Left colon (tissue), 2 donors: ENCODE results near the gene ROS1. TPM values are rescaled to one million over a fixed set of nuclear protein-coding genes. Genes with fewer than 3 reads are reported as not detected.
A peak's percentile ranks its signal among the peaks of the same experiment; 100 is the strongest.
"Not testable (repeated sequence)": the region's sequence is repeated elsewhere in the genome, so short reads cannot be mapped to it uniquely, and the experiment has no call there.

Experiments used
- ATAC-seq: fragments of 200-7000 bp; cut with Tn5 transposase; one replicate; pipeline ENCODE4 v1.9.1; 2020; ENCODE audit warnings: mild to moderate bottlenecking, moderate library complexity
- DNase-seq, 2 donors: peaks; one replicate each; pipeline ENCODE4 v3.0.0-alpha.2; 2020
- intact Hi-C, 2 donors: fragments of 100-400 bp; cut with DNase I in 1 of 2; cut with micrococcal nuclease in 1 of 2; formaldehyde crosslinking; loops; one replicate each; pipeline versions ENCODE4 v1.11.2 to v1.14.0; 2022; cut with DNase I, micrococcal nuclease
- long read RNA-seq: library from polyadenylated mRNA; unstranded; transcript quantifications from one replicate; pipeline ENCODE4 v2.0.0, GENCODE V29; 2021
- total RNA-seq, 2 donors: library from RNA; stranded (reverse); fragmentation: NEBNext Ultra II Directional; extraction: Animal tissue kit (Norgen Biotek cat#: 25700); gene quantifications; one replicate each; pipeline ENCODE4 v1.2.1, GENCODE V29; 2021
- donor health status: DM: no; HTN: no; CAD: no.
- donor health status: DM: yes; HTN: yes; CAD: no.

Gene ROS1
- total RNA-seq, result 1 to 10 TPM; 1.7 to 2.6 TPM
- long read RNA-seq, result 0 reads

DNA sequence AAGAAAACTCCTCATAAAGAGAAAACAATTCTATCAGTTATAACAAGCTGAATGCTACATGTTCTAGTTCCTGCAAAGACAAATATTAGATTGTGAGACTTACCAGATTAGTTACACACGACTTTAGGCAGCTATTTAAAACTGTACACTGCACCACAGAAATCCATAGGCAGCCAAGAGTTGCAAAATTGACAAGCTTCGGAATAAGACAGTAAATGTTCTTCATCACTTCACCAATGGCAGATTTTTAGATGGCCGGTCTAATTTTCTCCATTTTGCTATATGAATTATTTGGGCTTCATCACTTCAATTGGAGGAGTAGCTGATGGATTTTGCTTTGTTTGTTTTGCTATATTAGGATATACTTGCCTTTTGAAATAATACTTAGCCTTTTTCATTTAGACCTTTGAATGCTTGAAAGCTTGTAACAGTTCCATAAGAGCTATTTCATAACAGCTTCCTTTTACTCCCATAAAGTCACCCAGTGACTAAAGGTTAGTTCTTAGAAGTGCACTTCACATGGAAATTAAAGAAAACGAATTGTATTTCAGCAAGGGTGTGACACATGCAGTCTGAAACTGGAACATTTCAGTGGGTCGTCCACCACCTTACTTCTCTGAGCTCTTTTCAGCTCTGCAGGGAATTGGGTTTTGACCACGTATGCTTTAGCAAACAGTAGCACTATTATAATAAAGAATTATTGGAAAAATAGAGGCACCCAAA, at the start of gene ROS1:
Gene ROS1 (minus strand): TSS at position 512 of the 723 bp plus-strand sequence. CDS start 286 bp downstream, at position 226.
- peak; percentile 98 for ATAC-seq
- intact Hi-C loops, result no loop called here
- no peak for DNase-seq

DNA sequence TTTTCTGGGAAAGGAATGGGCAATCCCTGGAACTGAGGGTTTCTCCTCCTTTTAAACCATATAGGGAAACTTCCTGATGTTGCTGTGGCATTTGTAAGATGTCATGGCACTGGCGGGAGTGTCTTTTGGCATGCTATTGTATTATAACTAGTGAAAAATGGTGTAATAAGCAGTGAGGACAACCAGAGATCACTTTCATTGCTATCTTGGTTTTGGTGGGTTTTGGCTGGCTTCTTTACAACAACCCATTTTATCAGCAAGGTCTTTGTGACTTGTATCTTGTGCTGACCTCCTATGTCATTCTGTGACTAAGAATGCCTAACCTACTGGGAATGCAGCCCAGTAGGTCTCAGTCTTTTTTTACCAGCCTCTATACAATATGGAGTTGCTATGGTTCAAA, 47.7 kb upstream of the ROS1 start:
- no peak for DNase-seq
- no peak for ATAC-seq
- intact Hi-C loops, result no loop called here

DNA sequence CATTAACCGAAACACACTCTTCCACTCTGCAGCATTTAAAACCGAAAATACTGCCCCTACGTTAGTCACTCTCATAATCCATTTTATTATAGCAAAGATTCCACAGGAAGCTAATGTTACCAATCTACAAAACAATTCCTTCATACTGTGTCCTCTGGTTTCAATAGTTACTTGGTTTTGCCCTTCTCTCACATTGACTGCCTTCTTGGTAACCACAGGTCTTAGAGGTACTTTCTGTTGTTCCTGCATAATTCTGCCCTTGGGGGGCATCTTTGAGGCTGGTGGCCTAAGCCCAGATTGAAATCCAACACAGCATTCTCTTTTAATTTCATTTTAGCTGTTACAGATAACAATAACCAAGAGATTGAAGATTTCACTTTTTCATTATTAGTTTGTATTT, 46.9 kb upstream of the ROS1 start:
- ATAC-seq (no peak), DNase-seq (no peak)

DNA sequence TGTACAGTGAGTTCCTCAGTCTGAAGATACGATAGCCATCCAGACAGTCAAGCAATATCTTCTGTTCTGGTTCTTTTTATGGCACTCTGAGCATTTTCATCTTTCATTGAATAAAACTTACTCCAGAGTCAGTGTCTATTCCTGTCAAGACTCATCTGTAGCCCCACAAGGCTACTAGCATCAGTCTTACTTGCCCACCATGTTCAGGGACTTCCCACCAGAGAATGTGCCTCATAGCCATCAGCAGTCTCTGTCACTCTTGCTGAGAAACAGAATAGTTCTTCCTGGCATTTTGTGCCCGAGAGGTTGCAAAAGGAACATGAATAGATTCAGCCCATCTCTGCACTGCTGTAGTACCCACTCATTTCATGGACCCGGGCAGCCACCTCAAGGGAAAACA, 44.0 kb upstream of the ROS1 start:
- no peak for ATAC-seq
- no peak for DNase-seq
- intact Hi-C loops, result no loop called here

More for the DNA sequence above, 46.9 kb upstream of the ROS1 start:
- intact Hi-C loops, result no loop called here

DNA sequence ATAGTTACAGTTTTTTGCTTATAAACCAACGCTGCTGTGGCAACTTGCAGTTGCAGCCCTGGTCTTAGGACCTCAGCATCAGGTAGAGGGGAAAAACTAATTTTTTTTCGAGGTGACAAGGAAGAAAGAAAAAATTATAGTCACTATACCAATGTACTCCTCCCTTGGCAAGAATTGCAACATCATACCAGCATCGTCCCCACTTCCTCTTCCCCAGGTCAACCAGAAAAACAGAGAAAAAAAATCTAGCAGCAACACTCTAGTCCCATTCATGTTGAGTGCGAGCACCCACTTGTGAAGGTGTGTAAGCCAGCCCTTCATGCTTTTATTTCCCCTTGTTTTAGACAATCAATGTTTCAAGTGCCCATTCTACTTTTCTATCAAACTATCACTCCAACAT, 43.6 kb upstream of the ROS1 start:
- intact Hi-C loops, result no loop called here
- no peak for DNase-seq
- ATAC-seq, result no peak

DNA sequence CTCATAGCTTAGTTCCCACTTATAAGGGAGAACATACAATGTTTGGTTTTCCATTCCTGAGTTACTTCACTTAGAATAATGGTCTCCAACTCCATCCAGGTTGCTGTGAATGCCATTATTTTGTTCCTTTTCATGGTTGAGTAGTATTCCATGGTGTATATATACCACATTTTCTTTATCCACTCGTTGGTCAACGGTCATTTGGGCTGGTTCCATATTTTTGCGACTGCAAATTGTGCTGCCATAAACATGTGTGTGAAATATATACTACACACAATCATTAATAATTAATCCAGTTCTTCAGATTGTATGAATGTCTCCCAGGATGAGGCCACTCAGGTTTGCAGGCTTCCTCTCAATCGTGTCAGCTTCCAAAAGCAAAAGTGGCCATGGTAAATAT, 42.8 kb upstream of the ROS1 start:
- DNase-seq, ATAC-seq, intact Hi-C loops: not testable (repeated sequence)

DNA sequence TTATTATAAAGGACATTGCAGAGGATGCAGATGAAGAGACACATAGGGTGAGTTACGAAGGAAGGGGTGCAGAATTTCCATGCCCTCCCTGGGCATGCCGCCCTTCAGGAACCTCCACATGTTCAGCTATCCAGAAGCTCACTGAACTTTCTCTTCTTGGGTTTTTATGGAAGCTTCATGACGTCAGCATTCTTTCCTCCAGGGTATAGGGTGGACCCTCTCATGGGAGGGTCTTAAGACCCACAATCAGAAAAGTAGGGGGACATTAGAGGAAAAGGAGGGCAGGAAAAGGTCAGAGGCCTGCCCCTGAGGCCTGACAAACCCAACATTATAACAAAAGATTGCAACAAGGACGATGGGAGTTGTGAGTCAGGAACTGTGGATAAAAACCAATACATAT, 42.1 kb upstream of the ROS1 start:
- DNase-seq (no peak), ATAC-seq (no peak)
- intact Hi-C loops, result no loop called here

DNA sequence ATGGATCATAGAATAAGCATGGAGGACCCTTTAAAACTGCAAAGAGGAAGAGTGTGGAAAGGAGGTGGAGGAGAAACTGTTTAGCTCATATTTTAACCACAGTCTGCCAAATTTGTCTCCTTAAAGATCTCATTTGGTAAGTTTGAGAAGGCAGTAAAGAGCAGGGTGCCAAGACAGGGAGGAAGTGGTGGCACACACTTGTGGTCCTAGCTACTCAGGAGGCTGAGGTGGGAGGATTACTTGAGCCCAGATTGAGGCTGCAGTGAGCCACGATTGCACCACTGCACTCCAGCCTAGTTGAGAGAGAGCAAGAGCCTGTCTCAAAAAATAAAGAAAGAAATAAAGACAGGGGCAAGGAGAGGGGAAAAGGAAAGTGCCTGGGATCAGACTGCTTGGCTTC, 39.9 kb upstream of the ROS1 start:
- no peak for ATAC-seq
- intact Hi-C loops, result no loop called here
- no peak for DNase-seq

DNA sequence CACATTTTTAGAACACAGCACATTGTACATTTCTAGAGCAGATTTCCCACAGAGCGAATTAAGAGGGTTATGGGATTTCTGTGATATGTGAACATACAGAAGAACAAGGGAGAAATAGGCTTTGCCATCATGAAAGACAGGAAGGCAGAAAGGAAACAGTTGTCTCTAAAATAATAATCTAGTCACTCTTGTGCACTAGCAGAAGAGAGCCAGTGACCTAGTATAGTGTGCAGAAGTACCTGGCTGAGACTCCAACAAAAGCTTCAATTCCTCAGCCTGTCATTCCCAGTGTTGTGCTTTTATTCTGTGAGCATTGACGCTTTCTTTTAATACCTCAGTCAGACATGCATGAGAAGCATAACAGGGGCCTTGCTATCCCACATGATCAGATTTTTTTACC, 39.0 kb upstream of the ROS1 start:
- intact Hi-C loops, result no loop called here
- ATAC-seq, result no peak
- DNase-seq, result no peak

DNA sequence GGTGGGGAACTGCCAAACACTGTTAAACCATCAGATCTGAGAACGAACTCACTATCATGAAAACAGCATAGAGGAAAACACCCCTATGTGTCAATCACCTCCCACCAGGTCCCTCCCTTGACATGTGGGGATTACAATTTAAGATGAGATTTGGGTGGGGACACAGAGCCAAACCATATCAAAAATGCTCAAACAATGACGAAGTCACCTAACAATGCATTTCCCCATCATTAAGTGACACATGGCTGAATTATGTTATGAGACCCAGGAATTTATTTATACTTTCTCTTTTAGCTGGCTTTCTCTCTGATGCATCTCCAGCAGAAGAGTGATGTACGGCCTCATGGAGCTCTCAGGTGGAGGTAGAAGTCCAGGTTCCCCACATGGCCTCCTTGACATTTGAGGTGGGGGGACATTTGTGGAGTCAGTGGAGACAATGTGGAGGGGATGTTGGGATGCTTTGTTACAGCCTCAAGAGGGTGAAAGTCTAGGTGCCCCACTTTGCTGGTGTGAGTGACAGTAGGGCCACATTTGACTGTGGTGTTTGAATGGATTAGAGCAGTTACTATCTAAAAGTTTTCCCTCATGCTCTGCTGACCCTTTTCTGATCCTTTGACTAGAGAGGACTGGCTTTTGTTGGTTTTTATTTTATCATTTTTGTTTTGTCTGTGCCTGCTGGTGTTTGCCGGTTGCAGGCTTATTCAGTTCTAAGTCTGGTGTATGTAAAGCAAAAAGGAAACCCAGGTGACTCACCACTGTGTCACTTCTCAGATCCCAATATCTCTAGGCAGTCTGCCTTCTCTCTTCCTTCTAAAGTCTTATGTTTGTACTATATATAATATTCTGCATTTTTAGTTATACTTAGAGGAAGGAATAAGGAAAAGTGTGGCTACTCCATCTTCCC, 38.3 kb upstream of the ROS1 start:
- intact Hi-C loops, result no loop called here
- no peak for DNase-seq
- ATAC-seq, result no peak

DNA sequence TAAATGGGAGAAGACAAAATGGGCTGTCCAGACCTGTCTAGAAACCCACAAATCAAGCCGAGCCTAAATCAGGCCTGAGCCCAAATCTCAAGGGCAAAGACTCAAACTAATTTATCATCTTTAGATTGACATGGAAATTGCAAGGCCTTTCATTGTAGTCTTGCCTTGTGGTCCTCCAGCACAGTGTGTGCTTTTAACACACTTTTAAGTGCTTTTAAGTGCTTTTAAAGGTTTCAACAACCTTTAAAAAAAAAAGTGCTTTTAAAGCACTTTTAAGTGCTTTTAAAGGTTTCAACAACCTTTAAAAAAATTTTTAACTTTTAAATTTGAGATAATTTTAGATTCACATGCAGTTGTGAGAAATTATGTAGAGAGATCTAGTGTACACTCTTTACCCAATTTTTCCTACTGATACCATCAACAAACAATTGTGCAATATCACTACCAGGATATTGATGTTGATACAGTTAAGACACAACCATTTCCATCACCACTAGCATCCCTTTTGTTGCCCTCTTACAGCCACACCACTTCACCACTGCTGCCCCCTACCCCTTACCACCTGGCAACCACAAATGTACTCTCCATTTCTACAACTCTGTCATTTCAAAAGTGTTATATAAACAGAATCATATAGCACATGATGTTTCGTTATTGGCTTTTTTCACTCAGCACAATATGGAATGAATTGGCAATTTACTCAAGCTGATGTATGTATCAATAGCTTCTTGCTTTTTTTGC, 33.6 kb upstream of the ROS1 start:
- DNase-seq (no peak), ATAC-seq (no peak)
- intact Hi-C loops, result loop anchor here (5.0 to 10.0 kb wide), 2 partner anchors 83 to 95 kb away; no protein-coding TSS in a partner anchor

DNA sequence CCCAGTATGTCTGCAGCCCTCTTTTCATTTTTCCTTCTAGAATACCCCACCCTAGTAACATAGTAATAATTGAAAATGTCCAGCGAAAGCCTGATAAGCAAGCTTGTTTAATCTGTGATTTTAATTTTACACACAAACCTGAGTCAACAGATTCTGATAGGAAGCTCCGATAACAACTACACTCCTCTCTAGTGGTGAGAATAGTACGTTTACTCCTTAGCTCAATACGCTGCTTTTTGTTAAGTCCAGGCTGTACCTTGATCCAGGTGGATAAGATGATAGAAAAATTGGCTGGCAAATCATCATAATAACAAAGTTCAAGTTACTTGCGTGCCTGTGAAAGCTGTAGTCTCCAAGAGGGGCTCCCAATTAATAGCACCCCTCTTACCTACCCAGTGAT, 31.3 kb upstream of the ROS1 start:
- intact Hi-C loops, result loop anchor here (5.0 to 10.0 kb wide), 2 partner anchors 85 to 98 kb away; no protein-coding TSS in a partner anchor
- ATAC-seq (peak; percentile 77), DNase-seq (no peak)

DNA sequence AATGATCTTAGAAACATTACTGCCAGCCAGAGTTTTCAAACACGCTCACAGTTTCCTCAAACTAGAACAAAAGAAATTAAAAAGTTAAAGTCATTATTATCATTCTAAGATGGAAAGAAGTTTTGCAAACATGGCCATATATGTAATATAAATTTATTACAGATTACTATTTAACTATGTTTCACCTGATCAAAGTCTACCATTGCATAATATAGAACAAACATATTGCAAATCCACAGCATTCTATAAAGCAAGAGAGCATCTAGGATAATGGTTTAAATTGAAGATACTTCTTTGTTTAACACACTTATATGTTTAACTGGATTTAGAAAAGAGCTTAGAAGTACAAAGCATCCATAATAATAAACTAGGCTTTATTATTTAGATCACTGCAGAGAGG, 30.5 kb upstream of the ROS1 start:
- DNase-seq (no peak), ATAC-seq (peak; percentile 93)
- intact Hi-C loops, result loop anchor here (5.0 to 10.0 kb wide), 2 partner anchors 86 to 99 kb away; no protein-coding TSS in a partner anchor

DNA sequence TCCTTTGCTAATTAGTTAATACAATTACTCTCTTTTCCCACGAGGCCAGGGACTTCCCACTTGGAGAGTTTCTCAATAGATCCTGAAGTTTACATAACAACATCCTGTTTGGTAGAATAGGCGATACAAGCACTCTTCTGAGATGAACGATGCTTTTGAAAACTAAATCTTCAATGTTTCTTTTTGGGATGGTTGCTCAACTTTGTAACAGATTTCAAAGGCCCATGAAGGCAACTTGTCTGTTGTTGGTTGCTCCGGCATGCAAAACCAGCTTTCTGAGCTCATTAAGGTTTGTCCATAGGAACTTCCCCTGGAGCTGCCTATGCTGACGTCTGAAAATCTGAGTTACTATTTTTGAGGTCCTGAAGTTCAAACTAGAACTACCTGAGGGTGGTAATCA, 25.9 kb upstream of the ROS1 start:
- intact Hi-C loops, result loop anchor here (5.0 to 10.0 kb wide), 2 partner anchors 103 to 106 kb away; no protein-coding TSS in a partner anchor
- no peak for ATAC-seq
- DNase-seq, result no peak

DNA sequence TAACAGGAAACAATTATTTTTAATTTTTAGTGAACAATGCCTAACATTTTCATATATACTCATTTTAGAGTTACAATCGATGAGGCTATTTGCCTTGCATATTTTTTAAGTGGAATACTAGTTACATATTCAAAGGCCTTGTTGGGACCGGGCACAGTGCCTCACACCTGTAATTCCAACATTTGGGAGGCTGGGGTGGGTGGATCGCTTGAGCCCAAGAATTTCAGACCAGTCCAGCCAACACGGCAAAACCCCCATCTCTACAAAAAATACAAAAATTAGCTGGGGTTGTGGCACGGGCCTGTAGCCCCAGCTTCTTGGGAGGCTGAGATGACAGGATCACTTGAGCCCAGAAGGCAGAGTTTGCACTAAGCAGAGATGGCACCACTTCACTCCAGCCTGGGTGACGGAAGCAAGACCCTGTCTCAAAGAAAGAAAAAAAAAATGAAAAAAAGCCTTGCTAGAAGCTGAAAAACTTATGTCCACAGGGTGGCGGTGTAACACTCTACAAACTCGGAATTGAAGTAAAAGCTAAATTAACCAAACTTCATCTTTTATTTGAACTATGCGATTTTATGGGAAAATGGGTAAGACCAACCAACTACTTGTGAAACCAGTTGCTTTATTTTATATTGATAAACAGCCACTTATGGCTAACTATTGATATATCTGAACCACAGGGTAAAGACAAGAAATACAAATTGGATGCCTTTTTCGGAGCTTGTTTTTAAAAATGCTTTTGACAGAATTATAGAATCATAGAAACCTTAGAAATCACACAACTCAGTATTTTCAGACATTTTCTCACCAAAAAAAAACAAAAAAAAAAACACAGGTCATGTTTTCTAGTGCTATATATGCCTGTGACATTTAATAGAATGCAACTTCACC, 24.1 kb upstream of the ROS1 start:
- DNase-seq (peak; percentile 31 to 70), ATAC-seq (peak; percentile 38)
- intact Hi-C loops, result loop anchor here (5.0 to 10.0 kb wide), 2 partner anchors 105 to 108 kb away; no protein-coding TSS in a partner anchor

DNA sequence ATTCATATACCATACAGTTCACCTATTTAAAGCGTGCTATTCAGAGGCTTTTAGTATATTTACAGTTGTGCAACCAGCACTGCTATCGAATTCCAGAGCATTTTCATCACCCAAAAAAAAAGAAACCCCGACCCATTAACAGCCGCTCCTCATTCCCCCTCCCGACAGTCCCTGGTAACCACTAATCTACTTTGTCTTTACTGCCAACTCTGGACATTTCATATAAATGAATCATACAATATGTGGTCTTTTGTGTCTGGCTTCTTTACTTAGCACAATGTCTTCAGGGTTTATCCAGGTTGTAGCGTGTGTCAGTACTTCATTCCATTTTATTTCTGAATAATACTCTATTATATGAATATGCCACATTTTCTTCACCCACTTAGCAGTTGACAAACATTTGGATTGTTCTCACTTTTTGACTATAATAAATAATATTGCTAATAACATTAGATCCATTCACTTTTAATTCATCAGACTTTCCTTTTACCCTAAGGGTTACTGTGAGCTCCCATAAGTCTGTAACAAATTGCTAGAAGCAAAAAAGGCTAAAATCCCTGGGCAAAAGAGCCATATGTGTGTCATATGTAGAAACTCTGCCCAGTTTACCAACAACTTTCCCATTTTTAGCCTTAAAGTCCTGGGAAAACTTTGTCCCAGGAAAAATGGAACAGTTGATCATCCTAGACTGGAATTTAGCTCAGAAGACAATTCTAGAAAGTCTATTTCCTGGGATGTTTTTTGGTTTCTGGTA, 23.2 kb upstream of the ROS1 start:
- intact Hi-C loops, result no loop called here
- ATAC-seq (no peak), DNase-seq (no peak)

DNA sequence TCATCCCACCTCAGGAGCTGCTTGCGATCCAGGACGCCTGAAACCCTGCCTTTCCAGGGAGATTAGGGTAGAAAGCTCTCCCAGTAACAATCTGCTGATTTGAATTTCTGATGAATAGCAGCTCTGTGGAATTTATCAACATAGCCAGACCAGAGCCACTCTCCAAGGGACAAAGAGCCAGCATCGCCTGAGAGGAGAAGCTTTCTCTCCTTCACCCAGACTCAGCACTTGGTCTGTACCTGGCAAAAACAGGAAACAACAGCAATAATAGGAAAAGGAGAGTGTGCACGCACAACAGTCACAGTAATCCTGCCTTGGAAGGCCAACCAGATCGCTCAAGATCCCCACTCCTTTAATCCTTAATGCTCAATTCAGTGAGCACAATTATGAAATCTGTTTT, 22.3 kb upstream of the ROS1 start:
- no peak for DNase-seq
- intact Hi-C loops, result no loop called here
- ATAC-seq, result no peak
